HG03565 (cell line): ENCODE data around the gene ARL14EP.
A peak's percentile ranks its signal among the peaks of the same experiment; 100 is the strongest.

Experiments used
- ATAC-seq: cut with Tn5 transposase; IDR thresholded peaks from one replicate; pipeline ENCODE4 v1.9.1; 2021; ENCODE audit warnings: mild to moderate bottlenecking, moderate library complexity; ENCODE audit not compliant: unreplicated experiment

ARL14EP gene

DNA sequence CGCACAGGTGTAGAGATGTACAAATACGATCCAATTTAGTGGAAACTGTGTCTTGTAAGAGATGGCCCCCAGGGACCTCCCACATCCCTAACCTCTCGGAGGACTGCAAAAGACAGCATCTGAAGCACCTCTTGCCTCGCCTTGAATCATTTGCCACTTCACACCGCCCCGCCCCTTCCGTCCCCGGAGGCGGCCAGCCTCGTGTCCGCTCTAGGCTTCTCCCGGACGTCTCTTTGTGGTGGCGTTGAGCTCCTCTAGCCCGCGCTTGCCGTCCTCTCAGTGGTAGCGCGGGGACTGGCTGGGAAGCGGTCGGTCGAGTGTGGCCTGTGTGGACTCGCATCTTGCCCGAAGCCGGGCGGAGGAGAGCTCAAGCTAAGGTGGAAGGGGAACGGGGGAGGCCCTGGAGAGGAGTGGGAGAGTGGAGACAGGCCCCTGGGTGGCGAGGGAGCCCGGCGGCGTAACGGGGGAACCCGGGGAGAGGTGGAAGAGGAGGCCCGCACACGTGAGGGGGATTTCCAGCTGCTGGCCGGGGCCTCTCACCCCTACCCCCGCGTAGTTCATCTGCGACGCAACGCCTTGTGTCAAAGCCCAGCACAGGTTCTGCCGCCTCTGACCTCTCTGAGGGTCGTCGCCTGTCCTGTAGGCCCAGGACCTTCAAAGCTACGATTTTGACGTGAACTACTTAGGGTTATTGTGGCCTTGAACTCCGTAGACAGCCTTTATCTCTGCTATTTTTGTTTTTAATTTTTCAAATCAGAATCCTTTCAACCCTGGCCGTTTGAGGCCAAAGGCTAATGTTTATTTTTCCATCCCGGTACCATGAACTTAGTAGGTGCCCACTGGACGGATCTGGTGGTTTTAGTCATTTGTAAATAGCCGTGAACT, at the start of gene ARL14EP:
TSS of gene ARL14EP (plus strand) at position 279 of the 885 bp plus-strand sequence. CDS start 7,845 bp downstream, outside the sequence.
- peak; percentile 95 for ATAC-seq

DNA sequence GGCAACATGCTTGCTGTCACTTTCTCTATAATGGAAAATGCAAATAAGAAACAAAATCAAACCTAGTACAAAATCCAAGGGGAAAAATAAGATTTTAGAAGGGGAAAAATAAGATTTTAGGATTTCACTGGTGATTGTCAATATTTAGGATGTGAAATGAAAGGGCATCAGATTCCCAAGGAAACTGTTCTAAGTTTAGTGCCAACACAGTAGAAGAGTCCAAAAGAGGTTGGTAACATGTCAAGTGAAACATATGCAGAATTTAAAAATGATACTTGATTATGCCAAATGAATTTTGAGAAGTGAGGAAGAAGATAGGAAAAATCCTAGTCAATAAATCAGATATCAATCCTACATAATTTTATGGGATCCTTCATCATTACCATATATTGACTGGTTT, 45.7 kb upstream of the ARL14EP start:
- no peak for ATAC-seq

DNA sequence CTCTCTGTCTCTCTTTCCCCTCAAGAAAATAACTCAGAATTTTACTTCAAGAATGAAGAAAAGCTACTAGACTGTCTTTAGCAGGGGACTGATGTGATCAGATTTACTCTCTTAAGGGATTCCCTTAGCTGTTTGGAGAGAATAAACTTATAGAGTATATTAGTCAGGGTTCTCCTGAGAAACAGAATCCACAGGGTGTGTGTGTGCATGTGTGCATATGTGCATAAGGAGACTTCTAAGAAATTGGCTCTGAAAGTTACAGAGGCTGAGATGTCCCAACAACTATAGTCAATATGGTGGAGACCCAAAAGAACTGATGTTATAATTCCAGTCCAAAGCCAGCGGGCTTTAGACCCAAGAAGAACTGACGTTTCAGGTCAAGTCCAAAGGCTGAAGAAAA, 43.1 kb upstream of the ARL14EP start:
- ATAC-seq: no peak

DNA sequence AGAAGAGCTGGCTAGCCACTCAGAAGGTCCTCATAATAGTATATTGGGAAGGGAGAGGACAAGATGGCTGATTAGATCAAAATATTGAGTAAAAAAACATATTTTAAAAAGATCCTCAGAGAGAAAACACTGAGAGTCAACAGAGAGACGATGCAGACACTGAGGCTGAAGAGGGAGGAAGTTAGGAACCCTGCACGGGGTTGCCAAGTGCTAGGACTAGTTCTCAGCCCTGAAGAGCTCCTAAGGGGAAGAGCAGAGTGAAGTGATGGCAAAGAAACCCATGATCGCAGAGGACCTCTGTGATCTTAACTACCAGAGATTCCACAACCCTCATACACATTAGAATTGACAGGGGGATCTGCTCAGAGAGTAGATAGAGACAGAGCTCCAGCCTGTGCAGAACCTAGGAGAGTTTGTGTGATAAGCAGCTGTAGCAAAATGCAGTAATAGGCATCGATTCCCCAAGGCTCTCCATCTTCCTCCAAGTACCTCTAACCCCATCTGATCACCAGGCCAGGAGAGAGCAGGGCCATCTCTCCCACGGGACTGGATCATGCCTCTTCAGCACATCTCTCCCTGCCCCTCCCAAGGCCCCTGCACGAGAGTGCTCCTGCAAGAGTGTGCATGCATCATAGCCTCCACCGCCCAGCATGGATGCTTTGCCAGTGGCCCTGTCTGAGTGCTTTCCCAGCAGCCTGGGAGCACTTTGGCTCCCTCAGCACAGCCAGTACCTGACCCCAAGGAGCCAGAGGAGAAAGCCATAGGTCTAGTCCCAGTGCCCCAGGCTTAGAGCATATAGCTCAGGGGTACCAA, 41.2 kb upstream of the ARL14EP start:
- ATAC-seq: no peak

DNA sequence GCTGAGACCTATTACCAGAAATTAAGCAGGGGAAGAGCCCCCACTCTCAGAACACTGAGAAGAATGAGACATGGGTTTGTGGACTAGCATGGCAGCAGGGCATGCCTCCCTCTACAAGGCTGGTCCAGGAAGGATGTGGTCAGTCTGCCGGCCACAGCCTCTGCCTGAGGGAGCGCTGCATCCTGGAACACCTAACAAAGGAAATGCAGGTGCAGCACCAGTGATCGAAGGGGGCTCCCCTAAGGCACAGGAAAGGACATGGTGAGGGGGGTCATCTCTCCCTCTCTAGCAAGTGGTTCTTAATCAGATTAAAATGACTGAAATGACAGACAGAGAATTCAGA, 40.6 kb upstream of the ARL14EP start:
- ATAC-seq: peak; percentile 85

DNA sequence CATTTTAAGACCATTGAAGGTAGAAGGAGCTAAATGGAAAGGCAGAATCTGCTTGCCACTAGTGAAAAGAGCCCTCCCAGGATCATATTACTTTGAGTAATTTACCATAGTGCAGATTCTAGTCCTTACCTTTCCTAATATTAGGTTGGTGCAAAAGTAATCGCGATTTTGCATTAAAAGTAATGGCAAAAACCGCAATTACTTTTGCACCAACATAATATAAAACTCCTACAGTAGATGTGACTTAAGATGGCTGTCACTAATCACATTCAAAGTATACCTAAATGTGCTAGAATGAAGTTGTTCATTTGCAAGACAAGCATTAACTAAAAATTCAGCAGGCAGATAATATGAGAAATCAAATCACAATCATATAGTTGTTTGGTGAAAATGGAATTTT, 38.1 kb upstream of the ARL14EP start:
- no peak for ATAC-seq

DNA sequence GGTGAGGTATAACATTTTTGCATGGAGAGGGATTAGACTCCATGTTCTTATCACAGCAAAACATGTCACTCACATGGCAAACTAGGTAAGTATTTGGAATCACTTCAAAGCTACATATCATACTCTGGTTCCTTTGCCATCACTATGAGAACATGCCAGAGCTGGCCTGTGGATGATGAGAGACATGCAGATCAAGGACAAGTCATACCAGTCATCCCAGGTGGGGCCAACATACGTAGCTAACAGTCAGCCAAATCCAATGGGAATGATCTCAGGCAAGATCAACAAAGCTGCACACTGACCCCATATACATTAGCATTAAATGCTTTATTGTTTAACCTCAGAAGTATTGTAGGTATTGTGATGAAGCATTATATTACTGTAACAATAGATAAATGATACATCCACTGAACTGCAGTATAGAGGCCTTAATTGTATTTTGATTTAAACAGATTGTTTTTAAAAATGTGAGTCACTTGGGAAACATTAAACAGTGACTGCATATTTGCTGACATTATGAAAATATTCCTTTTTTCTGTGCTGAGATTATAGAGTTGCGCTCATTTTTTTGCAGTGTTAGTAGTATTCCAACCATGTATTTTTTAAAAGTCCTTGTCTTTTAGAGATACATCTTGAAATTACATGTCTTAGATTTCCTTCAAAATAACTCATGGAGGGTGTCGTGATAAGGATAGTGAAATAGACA, 37.3 kb upstream of the ARL14EP start:
- no peak for ATAC-seq

DNA sequence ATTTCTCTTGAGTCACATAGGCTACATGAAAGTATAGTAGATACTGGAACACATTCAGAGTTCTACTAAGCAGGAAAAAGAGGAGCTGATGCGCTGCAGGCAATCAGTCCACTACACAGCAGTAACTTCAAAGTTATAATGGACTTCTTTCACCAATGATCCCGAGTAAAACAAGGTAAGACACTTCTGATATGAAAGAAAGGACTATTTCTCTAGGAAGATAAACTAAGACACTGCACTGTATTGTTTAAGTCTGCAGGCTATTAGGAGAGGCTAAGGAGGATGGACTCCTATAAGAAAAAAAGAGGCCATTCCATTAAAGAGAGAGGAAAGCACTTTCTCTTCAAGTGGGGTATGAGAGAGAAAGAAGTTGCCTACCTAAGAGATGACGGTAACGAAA, 31.6 kb upstream of the ARL14EP start:
- no peak for ATAC-seq

DNA sequence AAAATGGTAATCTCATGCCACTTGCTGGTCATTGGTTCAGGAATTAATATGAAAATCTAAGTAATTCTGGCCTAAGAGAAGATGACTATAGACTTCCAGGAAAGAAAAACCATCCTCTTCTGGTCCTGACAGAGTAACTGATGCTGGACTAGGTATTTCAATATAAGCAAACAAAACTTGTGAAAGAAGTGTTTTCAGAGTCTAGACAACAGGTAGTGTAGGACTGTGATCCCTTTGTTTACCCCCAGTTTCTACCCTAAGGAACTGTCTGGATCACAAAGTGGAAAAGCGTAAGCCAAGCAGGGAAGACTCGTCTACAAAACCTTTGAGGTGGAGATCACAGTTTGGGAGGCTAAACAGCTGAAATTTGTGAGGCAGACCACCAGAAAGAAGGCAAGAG, 30.4 kb upstream of the ARL14EP start:
- ATAC-seq: no peak

DNA sequence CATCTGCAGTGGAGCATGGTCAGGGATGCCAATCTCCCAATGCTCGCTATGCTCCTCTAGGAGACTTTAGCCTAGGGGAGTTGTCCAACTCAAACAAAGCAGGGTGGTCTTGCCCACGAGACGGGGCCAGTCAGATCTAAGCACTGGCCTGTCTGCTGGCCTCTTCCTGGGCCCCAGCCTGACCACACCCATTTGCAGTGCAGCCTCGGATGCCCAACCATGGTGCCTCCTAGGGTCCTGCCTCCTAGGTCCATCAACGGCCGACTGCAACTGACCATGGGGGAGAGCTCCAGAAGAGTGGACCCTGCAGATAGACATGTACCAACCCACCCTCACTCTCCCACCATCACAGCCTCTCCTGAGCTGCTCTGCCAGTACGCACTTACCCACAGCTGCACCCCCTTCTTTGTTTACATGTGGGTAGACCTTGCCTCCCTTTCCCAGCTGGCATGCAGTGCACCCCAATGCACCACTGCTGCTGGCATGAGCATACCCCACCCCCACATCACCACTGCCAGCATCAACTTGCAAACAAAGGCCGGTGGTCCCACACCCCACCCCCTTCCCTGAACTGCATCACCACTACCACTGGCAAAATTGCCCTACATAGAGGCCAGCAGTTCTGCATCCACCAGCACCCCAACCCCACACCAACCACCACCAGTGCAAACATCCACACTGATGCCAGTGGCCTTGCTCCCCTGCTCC, 27.6 kb upstream of the ARL14EP start:
- no peak for ATAC-seq

DNA sequence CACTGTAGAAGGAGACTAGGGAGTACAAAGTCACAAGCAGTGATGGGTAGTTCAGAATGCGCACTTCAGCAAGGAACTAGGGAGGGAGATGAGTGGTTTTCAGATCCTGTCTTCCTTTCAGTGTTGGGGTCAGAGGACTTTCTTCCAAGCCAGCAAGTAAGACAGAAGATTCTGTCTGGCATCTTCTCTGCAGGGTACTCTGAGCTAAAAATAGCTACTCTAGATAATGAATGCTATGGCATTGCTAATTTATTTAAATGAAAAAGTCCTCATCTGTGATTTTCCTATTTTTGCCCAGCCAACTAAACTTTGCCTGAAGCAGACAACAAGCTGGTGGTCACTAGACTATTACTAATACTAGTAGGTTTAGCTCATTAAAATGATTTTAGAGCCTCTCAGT, 18.3 kb upstream of the ARL14EP start:
- ATAC-seq: no peak

DNA sequence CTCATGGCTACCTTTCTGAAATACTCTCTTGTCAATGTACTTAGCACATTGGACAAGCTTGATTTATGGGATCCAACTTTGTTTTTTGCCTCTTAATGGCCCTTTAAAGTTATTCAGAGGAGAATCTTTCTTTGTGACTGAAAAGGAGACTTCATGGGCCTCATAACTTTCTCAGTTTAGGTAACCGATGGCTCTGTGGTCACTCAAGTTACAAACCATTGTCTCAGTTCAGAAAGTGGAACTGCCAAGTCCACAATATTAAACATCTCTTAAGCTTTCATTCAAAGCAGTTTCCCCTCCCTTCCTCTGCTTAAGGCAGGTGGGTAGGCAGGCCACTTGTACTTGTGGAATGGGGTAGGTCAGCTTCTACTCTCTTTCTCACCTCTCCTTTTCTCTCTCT, 12.3 kb upstream of the ARL14EP start:
- peak; percentile 98 for ATAC-seq

DNA sequence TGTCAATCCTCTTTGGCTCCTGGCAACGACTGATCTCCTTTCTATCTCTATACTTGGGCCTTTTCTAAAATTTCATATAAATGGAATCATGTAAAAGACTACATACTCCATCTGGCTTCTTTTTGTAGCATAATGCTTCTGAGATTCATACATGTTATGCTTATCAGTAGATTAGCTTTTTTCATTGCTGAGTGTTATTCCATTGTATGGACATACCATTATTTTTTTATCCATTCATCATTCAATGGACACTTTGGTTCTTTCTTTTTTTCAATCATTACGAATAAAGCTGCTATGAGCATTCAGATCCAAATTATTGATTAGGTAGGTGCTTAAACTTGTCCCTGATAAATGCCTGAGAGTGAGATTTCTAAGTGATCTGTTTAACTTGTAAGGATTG, 11.7 kb upstream of the ARL14EP start:
- ATAC-seq: no peak

DNA sequence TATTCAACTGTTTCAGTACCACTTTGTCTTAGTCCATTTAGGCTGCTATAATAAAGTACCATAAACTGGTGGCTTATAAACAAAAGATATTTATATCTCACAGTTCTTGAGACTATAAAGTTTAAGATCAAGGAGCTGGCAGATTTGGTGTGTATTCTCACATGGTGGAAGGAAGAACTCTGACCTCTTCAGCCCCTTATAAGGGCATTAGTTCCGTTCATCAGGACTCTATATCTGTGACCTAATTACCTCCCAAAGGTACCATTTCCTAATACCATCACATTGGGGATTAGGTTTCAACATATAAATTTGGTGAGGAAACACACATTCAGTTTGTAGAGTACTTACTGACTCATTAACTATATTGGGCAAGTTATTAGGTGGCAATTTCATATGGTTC, 10.7 kb upstream of the ARL14EP start:
- ATAC-seq: no peak

DNA sequence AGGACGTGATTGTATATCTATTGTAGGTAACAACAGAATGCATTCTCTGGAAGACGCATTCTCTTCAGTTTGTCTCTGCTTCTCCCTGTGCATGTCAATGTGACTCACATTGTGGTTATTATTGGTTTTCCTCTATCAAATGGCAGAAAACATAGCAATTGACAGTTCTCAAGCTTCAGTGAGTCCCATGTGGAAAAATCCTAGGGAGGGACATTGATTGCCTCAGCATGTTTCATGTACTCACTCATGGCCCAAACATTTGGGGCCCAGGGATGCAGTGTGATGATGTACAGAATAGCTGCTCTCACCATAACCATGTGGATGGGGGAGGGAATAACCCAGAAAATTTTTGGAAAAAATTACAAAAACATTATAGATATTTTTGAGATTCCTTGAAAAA, 9.3 kb upstream of the ARL14EP start:
- ATAC-seq: no peak

DNA sequence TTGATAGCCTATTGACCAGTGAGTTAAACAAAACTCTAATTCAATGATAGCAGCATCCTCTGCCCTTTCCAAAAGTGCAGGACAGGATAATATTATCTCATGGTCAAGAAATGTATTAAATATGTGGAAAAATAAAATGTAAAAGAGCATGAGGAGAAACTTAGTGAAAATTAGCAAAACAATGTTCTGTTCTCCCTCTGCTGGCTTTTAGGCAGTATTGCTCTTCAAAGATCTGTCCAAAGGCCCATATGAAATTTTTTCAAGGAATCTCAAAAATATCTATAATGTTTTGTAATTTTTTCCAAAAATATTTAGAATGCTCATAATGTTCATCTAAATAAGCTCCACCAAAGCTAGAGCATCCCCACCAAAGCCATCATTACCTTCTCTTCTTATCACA, 8.3 kb upstream of the ARL14EP start:
- no peak for ATAC-seq

DNA sequence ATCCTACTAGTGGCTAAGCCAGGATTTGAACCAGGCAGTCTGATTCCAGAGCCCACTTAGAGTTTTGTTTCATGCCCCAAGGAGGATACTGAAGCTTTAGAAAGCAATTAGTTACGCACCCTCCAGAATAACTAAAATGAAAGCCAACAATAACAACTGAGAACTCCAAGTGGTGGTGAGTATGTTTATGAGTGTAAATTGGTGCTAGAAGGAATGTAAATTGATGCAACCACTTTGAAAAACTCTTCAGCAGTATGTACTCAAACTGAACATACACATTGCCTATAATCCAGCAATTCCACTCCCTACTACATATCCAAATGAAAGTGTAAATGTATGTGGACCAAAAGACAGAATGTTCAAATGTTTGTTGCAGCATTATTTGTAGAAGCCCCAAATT, 6.7 kb upstream of the ARL14EP start:
- ATAC-seq: no peak

DNA sequence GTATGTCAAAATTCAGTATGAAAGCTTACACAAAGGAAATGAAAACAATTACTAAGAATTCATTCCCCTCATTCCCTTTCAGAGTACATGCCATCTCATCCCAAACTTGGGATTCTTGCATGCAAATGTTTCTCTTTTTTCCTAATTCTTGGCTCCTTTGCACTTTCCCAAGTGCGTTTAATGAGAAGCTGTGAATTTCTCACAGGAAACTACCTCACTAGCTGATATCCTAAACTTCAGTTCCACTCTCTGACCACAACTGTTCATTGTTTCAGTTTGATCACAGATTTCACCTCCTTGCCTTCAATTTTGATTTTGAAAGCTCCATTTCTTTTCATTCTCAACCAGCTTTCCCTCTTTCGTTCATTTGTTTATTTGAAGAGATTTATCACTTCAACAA, 5.9 kb upstream of the ARL14EP start:
- peak; percentile 58 for ATAC-seq

DNA sequence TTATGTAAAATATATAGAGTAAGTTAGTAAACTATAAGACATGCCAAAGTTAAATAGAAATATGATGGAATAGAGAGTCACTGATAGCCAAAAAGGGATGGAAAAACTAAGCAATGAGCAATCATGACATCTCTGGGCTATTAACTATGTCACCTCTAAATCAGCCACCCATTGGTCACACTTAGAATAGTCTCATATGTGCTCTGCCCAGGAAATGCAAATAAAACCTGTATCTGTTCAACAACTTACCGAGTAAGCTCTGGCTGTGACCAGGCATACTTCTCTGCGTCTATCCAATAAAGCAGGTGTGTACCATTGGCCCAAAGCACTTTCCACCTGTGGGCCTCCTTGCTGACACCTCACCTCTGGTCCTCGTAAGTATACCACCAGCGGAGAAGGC, 1.6 kb upstream of the ARL14EP start:
- no peak for ATAC-seq

DNA sequence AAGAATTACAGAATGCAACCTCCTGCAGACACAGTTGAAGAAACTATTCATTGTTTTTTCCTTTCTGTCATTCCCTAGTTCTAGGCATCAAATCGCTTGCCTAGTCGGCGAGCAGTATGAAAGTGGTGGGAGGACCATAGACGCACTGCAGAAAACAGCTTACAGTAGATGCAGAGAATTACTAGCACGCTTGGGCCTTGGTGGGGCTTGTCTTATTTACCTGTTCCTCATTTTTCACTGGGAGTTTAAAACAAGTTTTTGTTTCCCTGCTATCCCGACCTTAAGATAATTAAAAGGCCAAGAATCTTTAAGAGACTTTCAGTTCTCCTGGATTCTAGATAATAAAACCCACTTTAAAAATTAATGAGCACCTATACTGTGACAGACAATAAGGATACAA, 713 bp upstream of the ARL14EP start:
- no peak for ATAC-seq
